Epithelial cell of esophagus (primary cell): Measurements from ENCODE around the gene C17orf78.
"Not testable (repeated sequence)": the region's sequence is repeated elsewhere in the genome, so short reads cannot be mapped to it uniquely, and the experiment has no call there.

Experiments used
- DNase-seq: peaks from one replicate; pipeline ENCODE4 v3.0.0; 2010; ENCODE audit warnings: low read depth
- H3K4me3 ChIP-seq: 2 replicates; pipeline ENCODE4 v1.5.1; 2011; ENCODE audit warnings: mild to moderate bottlenecking, low read length, control low read depth
- TF ChIP-seq, protein P1 (sequence below): IDR thresholded peaks from 2 replicates; pipeline ENCODE4 v1.5.1; 2011; ENCODE audit warnings: low read depth, mild to moderate bottlenecking, low read length, control low read depth, inconsistent platforms; ENCODE audit not compliant: insufficient read depth; ENCODE audit errors: missing control alignments

Gene C17orf78

DNA sequence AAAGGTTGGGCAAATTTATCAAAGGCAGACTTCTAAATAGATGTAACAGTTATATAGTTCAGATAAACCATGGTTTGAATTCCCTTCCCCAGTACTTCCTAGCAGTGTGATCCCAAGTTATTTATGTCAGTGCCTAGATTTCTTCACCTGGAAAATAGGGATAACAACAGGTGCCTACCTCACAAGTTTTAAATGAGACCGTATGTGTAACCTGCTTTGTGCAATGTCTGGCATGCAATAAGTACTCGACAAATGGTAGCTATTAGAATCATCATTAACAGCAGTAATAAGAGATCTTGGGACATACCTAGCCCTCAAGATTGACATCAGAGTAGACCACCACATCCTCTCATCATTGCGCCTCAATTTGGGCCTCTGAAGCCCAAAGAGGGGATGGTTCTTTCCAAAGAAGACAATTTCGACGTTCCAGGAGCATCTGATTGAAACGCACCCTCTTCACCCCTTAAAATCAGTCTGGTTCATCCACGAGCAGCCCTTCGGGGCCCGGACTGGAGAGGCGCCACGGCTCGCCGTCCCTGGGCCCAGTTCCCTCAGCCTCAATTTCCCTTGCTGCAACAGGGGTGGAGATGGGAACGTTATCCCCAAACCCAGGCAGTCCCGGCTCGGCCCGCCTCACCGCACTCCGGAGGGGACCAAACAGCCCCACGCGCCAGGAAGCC is 30.3 kb downstream of the C17orf78 start:
- TF ChIP-seq, protein P1, sequence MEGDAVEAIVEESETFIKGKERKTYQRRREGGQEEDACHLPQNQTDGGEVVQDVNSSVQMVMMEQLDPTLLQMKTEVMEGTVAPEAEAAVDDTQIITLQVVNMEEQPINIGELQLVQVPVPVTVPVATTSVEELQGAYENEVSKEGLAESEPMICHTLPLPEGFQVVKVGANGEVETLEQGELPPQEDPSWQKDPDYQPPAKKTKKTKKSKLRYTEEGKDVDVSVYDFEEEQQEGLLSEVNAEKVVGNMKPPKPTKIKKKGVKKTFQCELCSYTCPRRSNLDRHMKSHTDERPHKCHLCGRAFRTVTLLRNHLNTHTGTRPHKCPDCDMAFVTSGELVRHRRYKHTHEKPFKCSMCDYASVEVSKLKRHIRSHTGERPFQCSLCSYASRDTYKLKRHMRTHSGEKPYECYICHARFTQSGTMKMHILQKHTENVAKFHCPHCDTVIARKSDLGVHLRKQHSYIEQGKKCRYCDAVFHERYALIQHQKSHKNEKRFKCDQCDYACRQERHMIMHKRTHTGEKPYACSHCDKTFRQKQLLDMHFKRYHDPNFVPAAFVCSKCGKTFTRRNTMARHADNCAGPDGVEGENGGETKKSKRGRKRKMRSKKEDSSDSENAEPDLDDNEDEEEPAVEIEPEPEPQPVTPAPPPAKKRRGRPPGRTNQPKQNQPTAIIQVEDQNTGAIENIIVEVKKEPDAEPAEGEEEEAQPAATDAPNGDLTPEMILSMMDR: no peak
- peak overlapping the region; percentile 86 for H3K4me3 ChIP-seq
- peak; percentile 41 for DNase-seq

DNA sequence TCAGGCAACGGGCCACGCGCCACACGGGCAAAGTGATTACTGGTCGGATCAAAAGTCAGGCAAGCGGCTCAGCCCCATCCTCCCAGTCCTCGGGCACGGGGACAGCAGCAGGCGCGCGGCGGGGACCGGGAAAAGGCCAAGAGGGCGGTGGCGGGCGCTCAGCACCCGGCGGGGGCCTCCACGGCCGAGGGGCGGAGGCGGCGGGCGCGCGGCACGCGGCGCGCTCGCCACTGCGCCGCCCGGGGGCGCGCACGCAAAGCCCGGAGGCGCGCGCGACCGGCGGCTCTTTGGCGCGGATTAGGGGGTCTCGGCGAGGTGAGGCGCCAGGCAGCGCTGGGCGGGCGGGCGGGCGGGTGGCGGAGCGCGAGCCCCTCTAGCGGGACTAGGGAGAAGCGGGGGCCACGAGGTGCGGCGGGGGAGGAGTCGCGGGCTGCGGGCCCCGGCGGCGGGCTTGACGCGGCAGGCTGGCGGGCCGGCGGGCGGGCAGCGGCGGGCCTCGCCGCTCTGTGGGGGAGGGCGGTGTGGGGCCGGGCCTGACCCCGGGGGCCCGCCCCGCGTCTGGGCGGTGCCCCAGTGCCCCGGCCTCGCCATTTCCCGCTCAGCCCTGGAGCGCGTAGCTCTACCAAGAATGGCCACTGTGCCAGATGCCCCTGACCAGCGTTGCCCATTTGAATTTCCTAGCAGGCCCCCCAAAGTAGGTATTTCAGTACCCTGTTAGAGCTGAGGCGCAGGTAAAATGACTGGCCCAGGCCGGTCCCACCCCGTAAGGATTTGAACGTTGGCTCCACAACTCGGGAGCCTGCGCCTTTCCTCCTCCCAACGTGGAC is 31.1 kb downstream of the C17orf78 start, which contains the start of the genes ACACA and TADA2A:
Gene ACACA, minus strand, starts transcription at position 202 of the 827 bp plus-strand sequence. CDS start 537 bp downstream, outside the sequence.
Gene TADA2A, plus strand, starts transcription at position 252 of the 827 bp plus-strand sequence. CDS start 4,480 bp downstream, outside the sequence.
- TF ChIP-seq, protein P1: no peak
- peak; percentile 79 for DNase-seq
- peak within 1 kb of the TSS; percentile 86 for H3K4me3 ChIP-seq

DNA sequence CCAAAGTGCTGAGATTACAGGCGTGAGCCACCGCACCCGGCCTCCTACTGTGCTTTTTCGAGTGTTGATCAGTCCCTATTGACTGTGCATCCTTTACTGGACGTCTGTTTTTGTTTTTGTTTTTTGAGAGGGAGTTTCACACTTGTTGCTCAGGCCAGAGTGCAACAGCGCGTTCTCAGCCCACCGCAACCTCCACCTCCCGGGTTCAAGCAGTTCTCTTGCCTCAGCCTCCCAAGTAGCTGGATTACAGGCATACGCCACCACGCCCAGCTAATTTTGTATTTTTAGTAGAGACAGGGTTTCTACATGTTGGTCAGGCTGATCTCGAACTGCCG is 32.3 kb downstream of the C17orf78 start:
- H3K4me3 ChIP-seq, DNase-seq: not testable (repeated sequence)

DNA sequence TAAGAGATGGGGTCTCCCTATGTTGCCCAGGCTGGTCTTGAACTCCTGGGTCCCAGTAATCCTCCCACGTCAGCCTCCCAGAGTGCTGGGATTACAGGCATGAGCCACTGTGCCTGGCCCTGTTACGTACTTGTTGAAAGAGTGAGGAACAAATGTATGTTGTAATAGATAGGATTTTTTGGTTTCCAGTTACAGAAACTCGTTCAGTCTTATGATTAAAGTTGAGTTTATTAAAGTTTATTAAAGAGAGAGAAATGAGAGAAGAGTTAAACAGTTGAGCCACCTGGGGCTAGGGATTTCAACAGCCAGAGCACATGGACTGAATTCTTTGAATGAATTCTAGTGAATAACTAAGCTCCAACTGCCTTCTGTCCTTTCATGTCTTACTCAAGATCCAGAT is 34.6 kb downstream of the C17orf78 start:
- no peak for DNase-seq

DNA sequence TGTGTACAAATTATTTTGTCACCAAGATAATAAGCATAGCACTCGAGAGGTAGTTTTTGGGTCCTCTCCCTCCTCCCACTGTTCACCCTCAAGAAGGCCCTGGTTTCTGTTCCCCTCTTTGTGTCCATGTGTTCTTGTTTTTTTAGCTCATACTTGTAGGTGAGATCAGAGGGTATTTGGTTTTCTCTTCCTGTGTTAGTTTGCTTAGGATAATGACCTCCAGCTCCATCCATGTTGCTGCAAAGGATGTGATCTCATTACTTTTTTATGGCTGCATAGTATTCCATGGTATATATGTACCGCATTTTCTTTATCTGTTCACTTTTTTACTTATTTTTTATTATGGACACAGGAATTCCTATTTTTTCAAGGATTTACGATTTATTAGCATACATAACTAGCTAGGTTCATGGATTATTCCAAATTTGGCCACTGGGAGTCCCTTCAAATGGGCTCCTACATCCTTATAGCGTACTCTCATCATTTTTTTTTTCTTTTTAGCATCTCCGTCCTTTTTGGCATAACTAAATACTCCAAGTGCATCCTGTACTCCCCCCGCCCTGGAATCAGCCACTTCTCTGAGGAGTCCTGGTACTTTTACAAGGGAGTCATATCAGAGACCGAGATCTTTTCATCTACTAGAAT is 38.2 kb downstream of the C17orf78 start:
- peak; percentile 10 for DNase-seq
- TF ChIP-seq, protein P1: peak; percentile 19
- no peak overlapping the region for H3K4me3 ChIP-seq

More for the DNA sequence above, 34.6 kb downstream of the C17orf78 start:
- no peak overlapping the region for H3K4me3 ChIP-seq
- TF ChIP-seq, protein P1: no peak

DNA sequence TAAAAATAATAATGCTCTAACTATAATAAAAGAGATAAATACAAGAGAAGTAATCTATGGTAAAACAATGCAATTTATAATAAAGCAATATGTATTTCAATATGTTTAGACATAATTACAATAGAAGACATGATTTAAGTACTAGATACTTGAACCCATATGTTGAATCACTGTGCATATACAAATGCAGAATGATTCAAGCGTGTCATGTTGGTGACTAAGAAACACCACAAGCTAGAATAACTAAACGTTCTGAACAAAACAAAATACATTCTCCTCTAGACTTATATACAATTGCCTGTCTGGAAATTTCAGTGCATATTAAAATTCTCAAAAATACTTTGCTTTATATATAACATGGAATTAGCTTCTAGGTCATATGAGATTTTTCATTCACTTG is 42.1 kb downstream of the C17orf78 start:
- no peak overlapping the region for H3K4me3 ChIP-seq
- TF ChIP-seq, protein P1: no peak
- peak; percentile 73 for DNase-seq
